ENCODE results near the gene MAL.

MAL gene

DNA sequence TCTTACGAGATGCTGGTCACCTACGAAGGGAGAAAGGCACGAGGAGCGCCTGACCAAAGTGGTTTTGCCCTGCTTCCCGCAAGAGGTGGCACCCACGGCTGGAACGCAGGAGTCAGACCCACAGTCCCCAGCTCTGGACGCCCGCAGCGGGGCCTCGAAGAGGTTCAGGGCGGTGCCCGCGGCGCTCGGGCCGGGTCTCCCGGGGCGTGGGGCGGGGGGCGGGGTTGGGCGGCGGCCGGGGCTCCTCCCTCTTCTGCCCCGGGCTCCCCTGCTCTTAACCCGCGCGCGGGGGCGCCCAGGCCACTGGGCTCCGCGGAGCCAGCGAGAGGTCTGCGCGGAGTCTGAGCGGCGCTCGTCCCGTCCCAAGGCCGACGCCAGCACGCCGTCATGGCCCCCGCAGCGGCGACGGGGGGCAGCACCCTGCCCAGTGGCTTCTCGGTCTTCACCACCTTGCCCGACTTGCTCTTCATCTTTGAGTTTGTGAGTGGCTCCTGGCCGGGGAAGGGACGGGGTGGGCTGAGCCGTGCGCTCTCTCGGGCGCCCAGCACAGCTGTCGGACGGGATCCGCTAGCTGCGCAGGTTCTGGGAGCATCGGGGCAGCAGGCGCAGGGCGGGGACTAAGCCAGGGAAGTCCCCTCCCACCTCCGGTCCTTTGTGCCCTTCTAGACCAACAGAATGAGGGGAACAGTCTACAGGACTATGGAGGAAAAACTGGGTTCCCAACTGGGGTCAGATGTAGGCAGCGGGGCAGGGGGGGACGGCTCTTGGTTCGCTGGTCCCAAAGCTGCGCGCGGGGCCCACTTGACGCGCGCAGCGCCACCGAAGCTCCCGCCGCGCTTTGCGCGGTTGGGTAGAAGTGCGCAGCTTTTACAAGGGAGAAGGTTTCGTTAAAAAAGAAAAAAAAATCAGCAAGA lies at the start of gene MAL:
Gene MAL (plus strand): TSS at position 303 of the 914 bp plus-strand sequence. CDS start 85 bp downstream, at position 388.
- H3K4me1 ChIP-seq (ENCODE audit: control insufficient read depth in 2 of 2, insufficient read depth in 2 of 2, low read length in 2 of 2) = no peaks in the 10 kb centered on the region
- peaks cover 16 to 26% of the 10 kb centered on the region in 2 donors for H3K27me3 ChIP-seq (ENCODE audit: control insufficient read depth in 2 of 2, insufficient read depth in 2 of 2, low read length in 2 of 2)
- no peaks in the 10 kb centered on the region for H3K9me3 ChIP-seq (ENCODE audit: control insufficient read depth in 2 of 2, low read length in 2 of 2)
- peak within 1 kb of the TSS in 1 of 2 donors; percentile 61 for H3K27ac ChIP-seq (ENCODE audit: low read depth in 2 of 2, low read length in 2 of 2)
- no peaks in the 10 kb centered on the region for H3K36me3 ChIP-seq (ENCODE audit: control insufficient read depth in 2 of 2, insufficient read depth in 2 of 2, low read length in 2 of 2)
- H3K9ac ChIP-seq (ENCODE audit: low read depth in 1 of 2, low read length in 2 of 2) = no peak within 1 kb of the TSS
- peak within 1 kb of the TSS; percentile 27 to 64 for H3K4me3 ChIP-seq (ENCODE audit: low read length in 2 of 2)

DNA sequence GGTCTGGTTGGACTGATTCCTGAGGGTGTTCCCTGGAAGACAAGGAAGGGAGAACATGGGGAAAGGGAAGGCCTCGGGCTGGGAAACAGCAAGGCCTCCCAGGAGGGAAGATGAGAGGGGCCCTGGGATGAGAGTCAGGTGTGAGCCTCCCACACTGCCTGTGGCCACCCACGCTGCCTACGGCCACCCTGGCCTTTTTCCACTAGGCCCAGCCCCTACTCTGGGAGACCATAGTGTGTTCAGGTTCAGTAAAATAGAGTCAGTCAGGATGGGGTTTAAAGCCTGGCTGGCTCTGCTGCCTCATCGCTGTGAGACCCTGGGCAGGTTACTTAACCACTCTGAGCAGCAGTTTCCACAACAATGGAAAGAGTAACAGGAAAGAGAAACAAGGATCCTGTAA lies 47.7 kb upstream of the MAL start:
- H3K9ac ChIP-seq (ENCODE audit: low read depth in 1 of 2, low read length in 2 of 2) = no peak overlapping the region
- no peak overlapping the region for H3K27ac ChIP-seq (ENCODE audit: low read depth in 2 of 2, low read length in 2 of 2)
- H3K36me3 ChIP-seq (ENCODE audit: control insufficient read depth in 2 of 2, insufficient read depth in 2 of 2, low read length in 2 of 2) = no peaks in the 10 kb centered on the region
- H3K27me3 ChIP-seq (ENCODE audit: control insufficient read depth in 2 of 2, insufficient read depth in 2 of 2, low read length in 2 of 2) = no peaks in the 10 kb centered on the region
- no peaks in the 10 kb centered on the region for H3K4me1 ChIP-seq (ENCODE audit: control insufficient read depth in 2 of 2, insufficient read depth in 2 of 2, low read length in 2 of 2)
- no peaks in the 10 kb centered on the region for H3K9me3 ChIP-seq (ENCODE audit: control insufficient read depth in 2 of 2, low read length in 2 of 2)
- no peak overlapping the region for H3K4me3 ChIP-seq (ENCODE audit: low read length in 2 of 2)

DNA sequence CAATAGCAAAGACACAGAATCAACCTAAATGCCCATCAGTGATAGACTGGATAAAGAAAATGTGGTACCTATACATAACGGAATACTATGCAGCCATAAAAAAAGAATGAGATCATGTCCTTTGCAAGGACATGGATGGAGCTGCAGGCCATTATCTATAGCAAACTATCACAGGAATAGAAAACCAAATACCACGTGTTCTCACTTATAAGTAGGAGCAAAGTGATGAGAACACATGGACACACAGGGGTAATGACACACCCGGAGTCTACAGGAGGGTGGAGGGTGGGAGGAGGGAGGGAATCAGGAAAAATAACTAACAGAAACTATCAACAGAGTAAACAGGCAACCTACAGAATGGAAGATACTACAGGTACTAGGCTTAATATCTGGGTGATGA lies 46.6 kb upstream of the MAL start:
- Histone ChIP-seq H3K36me3 (ENCODE audit: control insufficient read depth in 2 of 2, insufficient read depth in 2 of 2, low read length in 2 of 2) (no peaks in the 10 kb centered on the region), H3K9me3 (ENCODE audit: control insufficient read depth in 2 of 2, low read length in 2 of 2) (no peaks in the 10 kb centered on the region), H3K4me1 (ENCODE audit: control insufficient read depth in 2 of 2, insufficient read depth in 2 of 2, low read length in 2 of 2) (no peaks in the 10 kb centered on the region), H3K27me3 (ENCODE audit: control insufficient read depth in 2 of 2, insufficient read depth in 2 of 2, low read length in 2 of 2) (no peaks in the 10 kb centered on the region), H3K4me3 (ENCODE audit: low read length in 2 of 2) (no peak overlapping the region), H3K9ac (ENCODE audit: low read depth in 1 of 2, low read length in 2 of 2) (no peak overlapping the region), H3K27ac (ENCODE audit: low read depth in 2 of 2, low read length in 2 of 2) (no peak overlapping the region)

DNA sequence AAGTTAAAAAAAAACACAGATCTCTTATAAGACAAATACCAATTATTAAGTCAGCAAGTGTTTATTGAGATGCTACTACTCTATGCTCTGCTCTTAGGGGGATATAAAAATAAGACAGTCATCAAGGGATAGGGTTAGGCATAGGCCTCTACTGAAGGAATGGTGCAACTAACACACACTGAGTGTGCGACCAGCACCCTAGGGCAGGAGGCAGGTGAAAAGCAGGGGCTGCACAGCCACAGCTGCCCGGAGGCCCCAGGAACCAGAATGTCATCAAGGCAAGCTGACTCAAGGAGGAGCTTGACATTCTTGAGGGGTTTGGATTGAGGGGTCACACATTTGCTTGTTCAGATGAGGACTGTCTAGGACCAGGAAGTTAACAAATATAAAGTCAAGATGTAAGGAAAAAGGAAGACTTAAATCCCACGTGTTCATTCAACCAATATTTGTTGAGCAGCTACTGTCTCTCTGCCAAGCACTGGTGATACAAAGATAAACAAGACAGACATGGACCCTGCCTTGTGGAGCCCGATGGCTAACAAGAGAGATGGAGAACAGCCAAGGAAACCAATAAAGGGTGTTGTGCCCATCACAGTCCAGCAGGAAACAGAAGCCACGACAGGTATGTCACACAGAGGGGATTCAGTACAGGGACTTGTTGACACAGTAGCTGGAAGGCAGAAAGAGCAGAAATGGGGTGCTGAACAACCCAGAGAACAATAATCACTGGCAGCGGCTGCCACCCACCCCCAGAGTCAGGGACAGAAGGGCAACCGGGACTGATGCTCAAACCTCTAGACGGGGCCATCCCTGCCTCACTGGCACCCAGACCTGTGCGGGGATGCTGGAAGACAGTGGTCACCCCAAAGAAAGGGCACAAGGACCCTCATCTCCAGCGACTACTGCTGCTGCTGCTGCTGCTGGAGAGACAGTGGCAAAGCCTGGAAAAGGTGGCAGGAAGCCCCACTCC lies 45.8 kb upstream of the MAL start:
- Histone ChIP-seq H3K36me3 (ENCODE audit: control insufficient read depth in 2 of 2, insufficient read depth in 2 of 2, low read length in 2 of 2) (no peaks in the 10 kb centered on the region), H3K4me3 (ENCODE audit: low read length in 2 of 2) (no peak overlapping the region), H3K9me3 (ENCODE audit: control insufficient read depth in 2 of 2, low read length in 2 of 2) (no peaks in the 10 kb centered on the region), H3K4me1 (ENCODE audit: control insufficient read depth in 2 of 2, insufficient read depth in 2 of 2, low read length in 2 of 2) (no peaks in the 10 kb centered on the region), H3K27ac (ENCODE audit: low read depth in 2 of 2, low read length in 2 of 2) (no peak overlapping the region), H3K27me3 (ENCODE audit: control insufficient read depth in 2 of 2, insufficient read depth in 2 of 2, low read length in 2 of 2) (no peaks in the 10 kb centered on the region), H3K9ac (ENCODE audit: low read depth in 1 of 2, low read length in 2 of 2) (no peak overlapping the region)

DNA sequence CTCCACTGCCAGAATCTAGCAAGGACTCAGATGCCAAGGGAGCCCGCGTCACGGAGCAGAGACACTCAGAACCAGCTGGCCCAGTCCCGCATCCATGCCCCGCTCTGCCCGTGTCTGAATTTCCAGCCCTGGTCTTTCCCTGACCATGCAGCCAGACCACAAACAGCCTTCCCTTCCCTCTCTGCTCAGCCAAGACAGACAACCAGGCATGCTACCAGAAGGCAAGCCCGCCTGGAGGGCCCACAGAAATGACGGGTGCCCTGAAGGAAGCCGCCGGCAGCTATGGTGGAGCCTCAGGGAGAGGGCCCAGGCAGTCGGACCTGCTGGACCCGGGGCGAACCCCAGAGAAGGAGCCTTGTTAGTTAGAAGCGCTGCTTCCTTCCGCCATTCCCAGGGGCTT lies 45.1 kb upstream of the MAL start:
- Histone ChIP-seq H3K4me1 (ENCODE audit: control insufficient read depth in 2 of 2, insufficient read depth in 2 of 2, low read length in 2 of 2) (no peaks in the 10 kb centered on the region), H3K4me3 (ENCODE audit: low read length in 2 of 2) (no peak overlapping the region), H3K27me3 (ENCODE audit: control insufficient read depth in 2 of 2, insufficient read depth in 2 of 2, low read length in 2 of 2) (no peaks in the 10 kb centered on the region), H3K9me3 (ENCODE audit: control insufficient read depth in 2 of 2, low read length in 2 of 2) (no peaks in the 10 kb centered on the region), H3K36me3 (ENCODE audit: control insufficient read depth in 2 of 2, insufficient read depth in 2 of 2, low read length in 2 of 2) (no peaks in the 10 kb centered on the region), H3K27ac (ENCODE audit: low read depth in 2 of 2, low read length in 2 of 2) (no peak overlapping the region), H3K9ac (ENCODE audit: low read depth in 1 of 2, low read length in 2 of 2) (no peak overlapping the region)

DNA sequence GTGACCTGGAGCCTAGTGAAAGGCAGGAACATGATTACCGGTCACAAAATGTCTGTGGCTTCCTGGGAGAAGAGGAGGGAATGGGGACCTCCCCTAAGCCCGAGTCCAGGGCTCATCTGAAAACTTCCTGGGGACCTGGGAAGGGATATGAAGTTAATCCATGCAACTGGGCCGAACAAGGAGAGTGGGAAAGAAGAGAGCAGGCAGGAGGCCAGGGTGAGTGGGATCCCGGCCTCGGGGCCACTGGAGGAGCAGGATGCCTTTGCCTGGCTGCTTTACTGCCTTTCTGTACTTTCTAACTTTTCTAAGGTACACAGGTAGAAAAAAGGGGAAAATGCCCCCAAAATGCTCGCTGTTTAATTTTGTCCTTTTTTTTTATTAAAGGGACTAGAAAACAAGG lies 43.4 kb upstream of the MAL start:
- Histone ChIP-seq H3K9me3 (ENCODE audit: control insufficient read depth in 2 of 2, low read length in 2 of 2) (no peaks in the 10 kb centered on the region), H3K36me3 (ENCODE audit: control insufficient read depth in 2 of 2, insufficient read depth in 2 of 2, low read length in 2 of 2) (no peaks in the 10 kb centered on the region), H3K27ac (ENCODE audit: low read depth in 2 of 2, low read length in 2 of 2) (no peak overlapping the region), H3K27me3 (ENCODE audit: control insufficient read depth in 2 of 2, insufficient read depth in 2 of 2, low read length in 2 of 2) (peaks cover 0 to 2% of the 10 kb centered on the region in 2 donors), H3K4me1 (ENCODE audit: control insufficient read depth in 2 of 2, insufficient read depth in 2 of 2, low read length in 2 of 2) (no peaks in the 10 kb centered on the region), H3K4me3 (ENCODE audit: low read length in 2 of 2) (no peak overlapping the region), H3K9ac (ENCODE audit: low read depth in 1 of 2, low read length in 2 of 2) (no peak overlapping the region)

DNA sequence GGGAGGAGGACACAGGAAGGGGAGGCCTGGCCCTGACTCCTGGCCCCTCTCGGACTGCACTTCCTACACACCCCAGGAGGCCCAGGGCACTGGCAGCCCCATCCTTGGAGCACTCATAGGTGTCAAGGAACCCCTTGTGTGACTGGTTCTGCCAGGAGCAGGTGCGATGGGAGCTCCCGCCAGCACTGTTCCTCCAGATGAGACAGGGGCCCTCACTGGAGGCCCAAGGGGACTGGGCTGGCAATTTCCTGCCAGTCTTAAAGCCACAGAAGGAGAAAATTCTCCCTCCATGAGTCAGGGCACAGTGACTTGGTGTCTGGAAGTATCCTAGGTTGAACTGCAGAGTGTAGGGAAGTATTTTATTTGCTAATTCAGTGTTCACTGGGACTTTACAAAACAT lies 42.8 kb upstream of the MAL start:
- no peak overlapping the region for H3K4me3 ChIP-seq (ENCODE audit: low read length in 2 of 2)
- H3K4me1 ChIP-seq (ENCODE audit: control insufficient read depth in 2 of 2, insufficient read depth in 2 of 2, low read length in 2 of 2) = no peaks in the 10 kb centered on the region
- H3K27me3 ChIP-seq (ENCODE audit: control insufficient read depth in 2 of 2, insufficient read depth in 2 of 2, low read length in 2 of 2) = peaks cover 0 to 2% of the 10 kb centered on the region in 2 donors
- H3K27ac ChIP-seq (ENCODE audit: low read depth in 2 of 2, low read length in 2 of 2) = no peak overlapping the region
- no peak overlapping the region for H3K9ac ChIP-seq (ENCODE audit: low read depth in 1 of 2, low read length in 2 of 2)
- H3K36me3 ChIP-seq (ENCODE audit: control insufficient read depth in 2 of 2, insufficient read depth in 2 of 2, low read length in 2 of 2) = no peaks in the 10 kb centered on the region
- H3K9me3 ChIP-seq (ENCODE audit: control insufficient read depth in 2 of 2, low read length in 2 of 2) = no peaks in the 10 kb centered on the region

DNA sequence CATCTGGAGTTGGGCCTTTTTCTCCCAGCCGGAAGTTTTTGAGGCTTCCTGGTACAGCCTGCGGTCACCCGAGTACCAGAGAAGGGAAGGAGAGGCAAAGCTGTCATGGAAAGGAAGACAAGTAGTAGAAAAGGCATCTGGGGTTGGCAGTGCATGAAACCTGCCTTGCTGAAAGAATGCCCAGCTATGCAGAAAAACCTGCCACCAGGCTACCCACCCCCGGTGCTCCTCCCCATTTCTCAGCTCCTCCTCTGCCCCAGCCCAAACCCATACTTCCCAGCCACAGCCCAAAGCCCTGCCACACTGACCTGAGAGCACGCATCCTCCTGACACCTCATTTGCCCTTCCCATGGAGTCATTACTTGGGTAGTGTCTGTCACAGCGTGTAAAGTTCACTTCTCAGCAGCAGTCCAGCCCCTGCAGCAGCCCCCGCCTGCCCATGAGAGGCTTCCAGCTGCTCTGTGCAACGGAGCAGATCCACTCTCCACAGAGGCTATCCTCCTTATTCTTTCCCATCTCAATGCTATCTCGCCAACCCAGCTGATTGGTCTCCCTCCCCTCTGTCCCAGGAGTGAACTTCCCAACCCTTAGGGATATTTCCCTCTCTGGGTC lies 40.4 kb upstream of the MAL start:
- Histone ChIP-seq H3K4me3 (ENCODE audit: low read length in 2 of 2) (no peak overlapping the region), H3K9me3 (ENCODE audit: control insufficient read depth in 2 of 2, low read length in 2 of 2) (no peaks in the 10 kb centered on the region), H3K4me1 (ENCODE audit: control insufficient read depth in 2 of 2, insufficient read depth in 2 of 2, low read length in 2 of 2) (no peaks in the 10 kb centered on the region), H3K27me3 (ENCODE audit: control insufficient read depth in 2 of 2, insufficient read depth in 2 of 2, low read length in 2 of 2) (peaks cover 0 to 2% of the 10 kb centered on the region in 2 donors), H3K27ac (ENCODE audit: low read depth in 2 of 2, low read length in 2 of 2) (no peak overlapping the region), H3K9ac (ENCODE audit: low read depth in 1 of 2, low read length in 2 of 2) (no peak overlapping the region), H3K36me3 (ENCODE audit: control insufficient read depth in 2 of 2, insufficient read depth in 2 of 2, low read length in 2 of 2) (no peaks in the 10 kb centered on the region)

DNA sequence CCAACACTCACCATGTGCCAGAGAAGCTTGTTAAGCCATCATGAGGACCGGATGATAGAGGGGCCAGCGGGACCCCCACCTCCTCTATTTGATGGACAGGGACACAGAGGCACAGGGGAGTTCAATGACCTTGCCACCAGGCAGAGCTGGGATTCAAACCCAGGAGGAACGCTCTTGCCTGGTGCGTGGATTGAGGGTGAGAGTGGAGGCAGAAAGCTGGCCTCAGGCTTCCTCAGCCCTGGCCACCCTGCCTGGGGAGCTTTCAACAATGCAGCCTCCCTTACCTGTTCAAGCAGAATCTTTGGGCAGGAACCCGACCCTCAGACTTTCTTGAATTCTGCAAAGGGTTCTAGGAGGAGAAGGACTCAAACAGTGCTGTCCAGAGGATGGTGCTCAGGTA lies 39.9 kb upstream of the MAL start:
- H3K9ac ChIP-seq (ENCODE audit: low read depth in 1 of 2, low read length in 2 of 2) = no peak overlapping the region
- no peak overlapping the region for H3K4me3 ChIP-seq (ENCODE audit: low read length in 2 of 2)
- H3K27me3 ChIP-seq (ENCODE audit: control insufficient read depth in 2 of 2, insufficient read depth in 2 of 2, low read length in 2 of 2) = peaks cover 0 to 2% of the 10 kb centered on the region in 2 donors
- H3K27ac ChIP-seq (ENCODE audit: low read depth in 2 of 2, low read length in 2 of 2) = no peak overlapping the region
- H3K36me3 ChIP-seq (ENCODE audit: control insufficient read depth in 2 of 2, insufficient read depth in 2 of 2, low read length in 2 of 2) = no peaks in the 10 kb centered on the region
- no peaks in the 10 kb centered on the region for H3K4me1 ChIP-seq (ENCODE audit: control insufficient read depth in 2 of 2, insufficient read depth in 2 of 2, low read length in 2 of 2)
- no peaks in the 10 kb centered on the region for H3K9me3 ChIP-seq (ENCODE audit: control insufficient read depth in 2 of 2, low read length in 2 of 2)
